Testis (tissue), 3 donors: ENCODE measurements around the gene OR3A2. TPM values are rescaled to one million over a fixed set of nuclear protein-coding genes. Genes with fewer than 3 reads are reported as not detected.
"Not testable (repeated sequence)": the region's sequence is repeated elsewhere in the genome, so short reads cannot be mapped to it uniquely, and the experiment has no call there.

Source experiments
- DNase-seq: peaks from one replicate; pipeline ENCODE4 v3.0.0-alpha.2; 2019
- H3K27ac ChIP-seq, 2 donors: fragments of 200-600 bp; sonication (generic); one replicate each; pipeline ENCODE4 v1.5.1; 2019
- H3K27me3 ChIP-seq: fragments of 200-600 bp; sonication (generic); one replicate; pipeline ENCODE4 v1.5.1; 2019
- H3K36me3 ChIP-seq: fragments of 200-600 bp; sonication (generic); one replicate; pipeline ENCODE4 v1.5.1; 2017; ENCODE audit warnings: low read depth; ENCODE audit errors: missing control alignments
- H3K4me1 ChIP-seq: fragments of 200-600 bp; sonication (generic); one replicate; pipeline ENCODE4 v1.5.1; 2019
- H3K4me3 ChIP-seq, 2 donors: fragments of 200-600 bp; sonication (generic); one replicate each; pipeline ENCODE4 v1.5.1; 2017 to 2019
- H3K9me3 ChIP-seq: fragments of 200-600 bp; sonication (generic); one replicate; pipeline ENCODE4 v1.5.1; 2017
- POLR2A ChIP-seq: fragments of 450-650 bp; IDR thresholded peaks from one replicate; pipeline ENCODE4 v1.6.1; 2017; ENCODE audit warnings: antibody characterized with exemption, mild to moderate bottlenecking, moderate library complexity
- WGBS, 2 donors: methylation state at CpG; one replicate each; pipeline ENCODE4 v1.1.5; 2018; 5-methylcytosine and 5-hydroxymethylcytosine counted together
- intact Hi-C: fragments of 100-400 bp; cut with DNase I; formaldehyde crosslinking; loops from one replicate; pipeline ENCODE4 v1.15.1; 2023; ENCODE audit warnings: low total_unique reads
- polyA plus RNA-seq: library from polyadenylated mRNA; stranded (reverse); fragments of 350-450 nt; fragmentation: Illumina TruSeq; extraction: RNeasy Lipid Tissue Mini Kit (QIAGEN cat#74804); gene quantifications from one replicate; pipeline ENCODE4 v1.2.3, GENCODE V29; 2014; ENCODE audit warnings: low read depth, low replicate concordance; ENCODE audit not compliant: insufficient read depth
- total RNA-seq, 2 donors: library from RNA; depleted of rRNA; stranded (reverse); fragments of >200 nt; gene quantifications; one replicate each; pipeline ENCODE4 v1.2.3, GENCODE V29; 2016
- TF ChIP-seq, protein P1 (sequence below), 3 experiments: fragments of 450-650 bp in 2 of 3; fragments of 200-600 bp in 1 of 3; sonication (generic) in 1 of 3; IDR thresholded peaks; one replicate each; pipeline ENCODE4 v1.5.1; 2016 to 2019; ENCODE audit warnings: antibody characterized with exemption in 3 of 3, mild to moderate bottlenecking in 2 of 3, moderate library complexity in 1 of 3

OR3A2 gene
- total and polyA plus RNA-seq, 3 donors from 2014 or later = 5.3 to 27.4 (median 22.7) TPM

GRCh38 chr17:3411070-3411469 lies 25.0 kb upstream of the OR3A2 start, which contains the start of gene OR3A3:
Gene OR3A3 (plus strand): TSS chr17:3411370.
- DNase-seq = no peak
- Histone ChIP-seq H3K27me3 (no peaks in the 10 kb centered on the region), H3K4me1 (no peaks in the 10 kb centered on the region), H3K36me3 (no peaks in the 10 kb centered on the region), H3K4me3 (no peak within 1 kb of the TSS), H3K9me3 (no peaks in the 10 kb centered on the region), H3K27ac (no peak within 1 kb of the TSS)
- intact Hi-C loops = no loop called here
- 88% methylated on average over 3 of the region's 3 CpGs for WGBS, 2 donors
- TF ChIP-seq, protein P1, sequence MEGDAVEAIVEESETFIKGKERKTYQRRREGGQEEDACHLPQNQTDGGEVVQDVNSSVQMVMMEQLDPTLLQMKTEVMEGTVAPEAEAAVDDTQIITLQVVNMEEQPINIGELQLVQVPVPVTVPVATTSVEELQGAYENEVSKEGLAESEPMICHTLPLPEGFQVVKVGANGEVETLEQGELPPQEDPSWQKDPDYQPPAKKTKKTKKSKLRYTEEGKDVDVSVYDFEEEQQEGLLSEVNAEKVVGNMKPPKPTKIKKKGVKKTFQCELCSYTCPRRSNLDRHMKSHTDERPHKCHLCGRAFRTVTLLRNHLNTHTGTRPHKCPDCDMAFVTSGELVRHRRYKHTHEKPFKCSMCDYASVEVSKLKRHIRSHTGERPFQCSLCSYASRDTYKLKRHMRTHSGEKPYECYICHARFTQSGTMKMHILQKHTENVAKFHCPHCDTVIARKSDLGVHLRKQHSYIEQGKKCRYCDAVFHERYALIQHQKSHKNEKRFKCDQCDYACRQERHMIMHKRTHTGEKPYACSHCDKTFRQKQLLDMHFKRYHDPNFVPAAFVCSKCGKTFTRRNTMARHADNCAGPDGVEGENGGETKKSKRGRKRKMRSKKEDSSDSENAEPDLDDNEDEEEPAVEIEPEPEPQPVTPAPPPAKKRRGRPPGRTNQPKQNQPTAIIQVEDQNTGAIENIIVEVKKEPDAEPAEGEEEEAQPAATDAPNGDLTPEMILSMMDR (IDR thresholded peaks at IDR 0.05) = no peak
- TF ChIP-seq POLR2A = no peak

DNA sequence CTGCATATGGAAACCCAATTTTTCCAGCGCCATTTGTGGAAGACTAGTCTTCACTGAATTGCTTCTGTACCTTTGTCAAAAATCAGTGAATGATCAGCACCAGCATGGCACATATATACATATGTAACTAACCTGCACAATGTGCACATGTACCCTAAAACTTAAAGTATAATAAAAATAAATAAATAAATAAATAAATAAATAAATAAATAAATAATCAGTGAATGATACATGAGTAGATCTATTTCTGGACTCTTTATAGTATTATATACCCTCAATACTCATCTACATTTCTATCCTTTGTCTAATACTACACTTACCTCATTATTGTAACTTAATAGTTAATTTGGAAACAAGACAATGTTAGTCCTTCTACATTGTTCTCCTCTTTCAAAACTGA lies 17.7 kb upstream of the OR3A2 start:
- H3K4me3 ChIP-seq, H3K4me1 ChIP-seq, H3K36me3 ChIP-seq, intact Hi-C loops, DNase-seq, H3K27ac ChIP-seq, H3K27me3 ChIP-seq, H3K9me3 ChIP-seq: not testable (repeated sequence)
- 70 to 81% methylated on average over 1 of the region's 1 CpG for WGBS, 2 donors

- intact Hi-C loops = no loop called here
- DNase-seq = no peak
- Histone ChIP-seq H3K4me1 (no peaks in the 10 kb centered on the region), H3K36me3 (no peaks in the 10 kb centered on the region), H3K27ac (no peak overlapping the region), H3K27me3 (no peaks in the 10 kb centered on the region), H3K4me3 (no peak overlapping the region), H3K9me3 (no peaks in the 10 kb centered on the region)
- TF ChIP-seq, protein P1 (IDR thresholded peaks at IDR 0.05) = no peak
- no peak for TF ChIP-seq POLR2A
- WGBS, 2 donors = 67 to 77% methylated on average over 2 of the region's 2 CpGs
These were observed 15.7 kb upstream of the OR3A2 start for GRCh38 chr17:3401786-3402185.

- Histone ChIP-seq H3K27ac (no peak overlapping the region), H3K27me3 (no peaks in the 10 kb centered on the region), H3K36me3 (no peaks in the 10 kb centered on the region), H3K4me1 (no peaks in the 10 kb centered on the region), H3K9me3 (no peaks in the 10 kb centered on the region), H3K4me3 (no peak overlapping the region)
- 65 to 66% methylated on average over 6 of the region's 6 CpGs for WGBS, 2 donors
- no peak for TF ChIP-seq POLR2A
- TF ChIP-seq, protein P1 (IDR thresholded peaks at IDR 0.05) = no peak
- intact Hi-C loops = no loop called here
- DNase-seq = no peak
These were observed 13.9 kb upstream of the OR3A2 start for GRCh38 chr17:3400055-3400454.

GRCh38 chr17:3398310-3398709 lies 12.2 kb upstream of the OR3A2 start, which contains the start of gene OR1E1:
Gene OR1E1 (minus strand): TSS chr17:3398410. CDS start chr17:3398410, 0 bp downstream.
- H3K4me3 ChIP-seq = no peak within 1 kb of the TSS
- intact Hi-C loops = no loop called here
- no peaks in the 10 kb centered on the region for H3K4me1 ChIP-seq
- no peak within 1 kb of the TSS for H3K27ac ChIP-seq
- WGBS, 2 donors = 77 to 84% methylated on average over 1 of the region's 1 CpG
- TF ChIP-seq, protein P1 (IDR thresholded peaks at IDR 0.05) = no peak
- TF ChIP-seq POLR2A = no peak
- no peaks in the 10 kb centered on the region for H3K27me3 ChIP-seq
- H3K36me3 ChIP-seq = no peaks in the 10 kb centered on the region
- no peak for DNase-seq
- no peaks in the 10 kb centered on the region for H3K9me3 ChIP-seq

DNA sequence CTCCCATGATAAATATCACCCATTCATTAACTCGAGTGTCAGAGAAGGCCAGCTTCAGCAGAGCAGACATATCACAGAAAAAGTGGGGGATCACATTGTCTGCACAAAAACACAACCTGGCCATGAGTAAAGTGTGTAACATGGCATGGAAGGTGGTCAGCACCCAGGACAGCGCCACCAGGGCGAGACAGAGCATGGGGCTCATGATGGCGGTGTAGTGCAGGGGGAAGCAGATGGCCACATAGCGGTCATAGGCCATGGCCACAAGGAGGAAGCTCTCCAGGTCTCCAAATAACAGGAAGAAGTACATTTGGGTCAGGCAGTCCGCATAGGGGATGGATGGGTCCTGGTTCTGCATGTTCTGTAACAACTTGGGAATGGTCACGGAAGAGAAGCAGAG lies 11.7 kb upstream of the OR3A2 start:
- DNase-seq, intact Hi-C loops, H3K27me3 ChIP-seq, H3K9me3 ChIP-seq, H3K27ac ChIP-seq, H3K36me3 ChIP-seq, H3K4me1 ChIP-seq, H3K4me3 ChIP-seq: not testable (repeated sequence)
- WGBS, 2 donors = 46 to 57% methylated on average over 7 of the region's 7 CpGs
